ENCODE data around the gene AKAP10. TPM values are rescaled to one million over a fixed set of nuclear protein-coding genes. Genes with fewer than 3 reads are reported as not detected.

AKAP10 gene
- total RNA-seq, 1 donor from 2014 or later = 27.1 TPM

GRCh38 chr17:19946921-19947320 lies 30.7 kb downstream of the AKAP10 start:
- no peaks in the 10 kb centered on the region for H3K9me3 Mint-ChIP-seq
- TF ChIP-seq, protein P1, sequence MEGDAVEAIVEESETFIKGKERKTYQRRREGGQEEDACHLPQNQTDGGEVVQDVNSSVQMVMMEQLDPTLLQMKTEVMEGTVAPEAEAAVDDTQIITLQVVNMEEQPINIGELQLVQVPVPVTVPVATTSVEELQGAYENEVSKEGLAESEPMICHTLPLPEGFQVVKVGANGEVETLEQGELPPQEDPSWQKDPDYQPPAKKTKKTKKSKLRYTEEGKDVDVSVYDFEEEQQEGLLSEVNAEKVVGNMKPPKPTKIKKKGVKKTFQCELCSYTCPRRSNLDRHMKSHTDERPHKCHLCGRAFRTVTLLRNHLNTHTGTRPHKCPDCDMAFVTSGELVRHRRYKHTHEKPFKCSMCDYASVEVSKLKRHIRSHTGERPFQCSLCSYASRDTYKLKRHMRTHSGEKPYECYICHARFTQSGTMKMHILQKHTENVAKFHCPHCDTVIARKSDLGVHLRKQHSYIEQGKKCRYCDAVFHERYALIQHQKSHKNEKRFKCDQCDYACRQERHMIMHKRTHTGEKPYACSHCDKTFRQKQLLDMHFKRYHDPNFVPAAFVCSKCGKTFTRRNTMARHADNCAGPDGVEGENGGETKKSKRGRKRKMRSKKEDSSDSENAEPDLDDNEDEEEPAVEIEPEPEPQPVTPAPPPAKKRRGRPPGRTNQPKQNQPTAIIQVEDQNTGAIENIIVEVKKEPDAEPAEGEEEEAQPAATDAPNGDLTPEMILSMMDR (conservative IDR thresholded peaks at IDR 0.05) = no peak
- H3K36me3 Mint-ChIP-seq (ENCODE audit: low read depth) = peaks cover 16% of the 10 kb centered on the region
- H3K27ac Mint-ChIP-seq (ENCODE audit: unreplicated experiment) = no peak overlapping the region
- H3K4me3 Mint-ChIP-seq = no peak overlapping the region
- no peak for DNase-seq (ENCODE audit: low read depth, low spot score)
- H3K27me3 Mint-ChIP-seq (ENCODE audit: low read depth) = no peaks in the 10 kb centered on the region
- H3K4me1 Mint-ChIP-seq = peaks cover 19% of the 10 kb centered on the region

GRCh38 chr17:19945009-19945626 lies 32.5 kb downstream of the AKAP10 start:
- DNase-seq (ENCODE audit: low read depth, low spot score) = no peak
- TF ChIP-seq, protein P1 (conservative IDR thresholded peaks at IDR 0.05) = no peak
- peaks cover 19% of the 10 kb centered on the region for H3K4me1 Mint-ChIP-seq
- H3K27ac Mint-ChIP-seq (ENCODE audit: unreplicated experiment) = no peak overlapping the region
- H3K27me3 Mint-ChIP-seq (ENCODE audit: low read depth) = no peaks in the 10 kb centered on the region
- no peak overlapping the region for H3K4me3 Mint-ChIP-seq
- H3K36me3 Mint-ChIP-seq (ENCODE audit: low read depth) = peaks cover 15% of the 10 kb centered on the region
- H3K9me3 Mint-ChIP-seq = no peaks in the 10 kb centered on the region

- Mint-ChIP-seq H3K9me3 (no peaks in the 10 kb centered on the region), H3K27me3 (ENCODE audit: low read depth) (no peaks in the 10 kb centered on the region), H3K27ac (ENCODE audit: unreplicated experiment) (no peak overlapping the region), H3K36me3 (ENCODE audit: low read depth) (peaks cover 9% of the 10 kb centered on the region), H3K4me3 (no peak overlapping the region), H3K4me1 (peaks cover 17% of the 10 kb centered on the region)
- TF ChIP-seq, protein P1 (conservative IDR thresholded peaks at IDR 0.05) = no peak
- DNase-seq (ENCODE audit: low read depth, low spot score) = no peak
These were observed 34.0 kb downstream of the AKAP10 start for GRCh38 chr17:19943599-19943998.

DNA sequence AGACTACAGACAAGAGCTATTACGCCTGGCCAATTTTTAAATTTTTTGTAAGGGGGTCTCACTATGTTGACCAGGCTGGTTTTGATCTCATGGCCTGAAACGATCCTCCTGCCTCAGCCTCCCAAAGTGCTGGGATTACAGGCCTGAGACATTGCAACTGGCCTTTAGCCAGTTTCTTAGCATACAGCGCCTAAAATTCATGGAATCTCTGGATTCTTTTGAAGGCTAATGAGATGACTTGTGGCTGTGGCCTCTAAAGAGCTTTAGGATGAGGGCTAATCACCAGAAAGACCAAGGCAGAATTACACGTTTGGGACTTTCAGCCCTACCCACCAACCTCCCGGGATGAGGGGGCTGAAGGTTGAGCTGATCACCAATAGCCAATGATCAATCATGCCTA lies 34.6 kb downstream of the AKAP10 start:
- H3K4me3 Mint-ChIP-seq = no peak overlapping the region
- no peaks in the 10 kb centered on the region for H3K27me3 Mint-ChIP-seq (ENCODE audit: low read depth)
- TF ChIP-seq, protein P1 (conservative IDR thresholded peaks at IDR 0.05) = no peak
- no peak overlapping the region for H3K27ac Mint-ChIP-seq (ENCODE audit: unreplicated experiment)
- peaks cover 8% of the 10 kb centered on the region for H3K36me3 Mint-ChIP-seq (ENCODE audit: low read depth)
- H3K9me3 Mint-ChIP-seq = no peaks in the 10 kb centered on the region
- DNase-seq (ENCODE audit: low read depth, low spot score) = no peak
- H3K4me1 Mint-ChIP-seq = peaks cover 11% of the 10 kb centered on the region

GRCh38 chr17:19940722-19941464 lies 36.7 kb downstream of the AKAP10 start:
- Mint-ChIP-seq H3K27me3 (ENCODE audit: low read depth) (no peaks in the 10 kb centered on the region), H3K9me3 (no peaks in the 10 kb centered on the region), H3K4me1 (peaks cover 5% of the 10 kb centered on the region), H3K4me3 (no peak overlapping the region), H3K27ac (ENCODE audit: unreplicated experiment) (no peak overlapping the region), H3K36me3 (ENCODE audit: low read depth) (peaks cover 14% of the 10 kb centered on the region)
- no peak for DNase-seq (ENCODE audit: low read depth, low spot score)
- TF ChIP-seq, protein P1 (conservative IDR thresholded peaks at IDR 0.05) = no peak

Data from neural crest cell (in vitro differentiated cells).